Stimulated activated CD8-positive, alpha-beta memory T cell treated with anti-CD3 and anti-CD28 coated beads, Interleukin-12 subunit alpha, Interleukin-12 subunit beta, amount 100 ng/mL, for 24 hours (primary cell): ENCODE results near the gene SPATS2L.

Source experiments
- DNase-seq: peaks from one replicate; pipeline ENCODE4 v3.0.0-alpha.2; 2020; ENCODE audit errors: extremely low read depth

SPATS2L gene

DNA sequence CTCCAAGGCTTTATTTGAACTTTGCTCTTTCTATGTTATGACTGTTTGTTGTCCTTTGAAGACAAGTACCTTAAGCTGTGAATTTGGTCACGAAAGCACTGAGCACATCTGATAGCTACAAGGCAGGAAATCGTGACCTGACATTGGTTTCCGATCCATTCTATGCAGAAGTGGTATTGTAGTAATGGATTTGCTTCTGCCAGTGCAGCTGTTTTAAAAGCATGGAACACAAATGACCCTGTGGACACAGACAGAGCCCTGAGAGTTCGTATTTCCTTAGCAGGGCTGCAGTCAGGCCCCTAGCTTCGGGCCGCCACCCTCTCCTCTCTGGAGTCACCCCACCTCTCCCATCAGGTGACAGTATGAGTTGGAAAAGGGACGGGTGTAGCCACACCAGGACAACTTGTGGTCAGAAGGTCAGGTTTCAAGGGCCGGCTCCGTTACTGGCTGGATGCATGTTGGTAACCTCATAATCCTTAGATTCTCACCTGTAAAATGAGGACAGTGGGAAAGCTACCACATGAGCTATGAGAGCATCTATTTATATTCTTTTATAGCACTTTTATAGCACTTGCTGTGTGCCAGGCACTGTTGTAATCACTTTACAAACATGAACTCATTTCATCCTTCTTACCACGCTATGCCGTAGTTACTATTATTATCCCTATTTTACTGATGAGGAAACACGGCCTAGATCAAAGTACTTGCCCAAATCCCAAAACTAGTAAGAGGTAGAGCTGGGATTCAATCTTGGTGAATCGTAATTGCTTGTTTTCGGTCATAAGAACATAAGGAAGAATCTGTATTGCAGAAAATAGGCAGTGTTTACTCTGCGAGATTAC, 70.2 kb downstream of the SPATS2L start:
- no peak for DNase-seq

GRCh38 chr2:200377355-200378336, 71.2 kb downstream of the SPATS2L start:
- no peak for DNase-seq

- no peak for DNase-seq
Observed at GRCh38 chr2:200378652-200379290, 72.3 kb downstream of the SPATS2L start.

- DNase-seq, result no peak
Observed at GRCh38 chr2:200379481-200380090, 73.1 kb downstream of the SPATS2L start.

- DNase-seq, result no peak
Observed at GRCh38 chr2:200380091-200380561, 73.6 kb downstream of the SPATS2L start.

- DNase-seq, result no peak
Observed at GRCh38 chr2:200380833-200381542, 74.5 kb downstream of the SPATS2L start.

DNA sequence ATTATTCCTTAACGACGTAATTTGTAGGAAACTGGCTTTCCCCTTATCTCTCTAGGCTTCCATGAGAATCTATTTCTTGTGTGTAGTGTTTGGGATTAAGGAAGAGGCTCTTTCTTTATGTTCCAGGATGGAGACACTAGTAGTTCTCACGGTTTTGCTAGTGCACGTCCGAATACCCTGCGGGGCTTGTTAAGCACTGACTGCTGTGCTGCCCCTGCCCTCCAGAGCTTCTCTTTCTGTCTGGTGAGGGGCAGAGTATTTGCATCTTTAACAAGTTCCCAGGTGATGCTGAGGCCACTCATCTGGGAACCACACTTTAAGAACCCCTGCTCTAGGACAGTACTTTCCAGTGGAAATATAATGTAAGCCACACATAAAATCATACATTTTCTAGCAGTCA, 76.4 kb downstream of the SPATS2L start:
- DNase-seq, result no peak

DNA sequence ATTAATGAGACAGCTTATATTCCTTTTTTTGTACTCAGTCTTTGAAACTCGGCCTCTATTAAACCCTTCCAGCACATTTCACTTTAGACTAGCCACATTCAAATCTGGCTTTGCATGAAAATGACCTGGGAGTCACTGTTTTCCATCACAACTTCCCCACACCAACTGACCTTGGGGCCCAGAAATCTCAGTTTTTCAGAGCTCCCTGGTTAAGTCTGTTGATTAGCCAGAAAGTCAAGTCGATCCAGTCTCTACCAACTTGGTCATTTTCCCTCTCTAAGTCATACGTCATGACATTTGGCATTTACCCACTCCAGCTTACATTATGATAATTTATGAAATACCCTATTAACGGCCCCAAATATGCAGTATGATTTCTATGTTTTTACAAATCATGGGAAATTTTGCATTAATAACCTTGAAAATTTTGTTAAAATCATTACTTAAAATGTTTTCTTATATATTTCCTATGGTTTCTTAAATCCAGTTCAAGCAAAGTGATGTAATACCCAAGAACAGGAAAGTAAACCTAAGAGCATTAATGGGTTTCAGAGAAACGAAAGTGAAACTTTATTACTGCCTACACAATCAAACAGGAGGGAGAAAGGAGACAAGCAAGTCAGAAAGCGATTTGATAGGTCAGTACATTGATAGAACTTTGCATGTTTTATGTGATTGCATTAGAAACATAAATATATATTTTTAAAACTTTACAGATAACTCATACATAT, 77.1 kb downstream of the SPATS2L start:
- no peak for DNase-seq

GRCh38 chr2:200385063-200385635, 78.7 kb downstream of the SPATS2L start:
- no peak for DNase-seq

- DNase-seq, result no peak
Observed at GRCh38 chr2:200393191-200393590, 86.7 kb downstream of the SPATS2L start.

- no peak for DNase-seq
Observed at GRCh38 chr2:200394045-200394444, 87.6 kb downstream of the SPATS2L start.

- no peak for DNase-seq
Observed at GRCh38 chr2:200396781-200397242, 90.3 kb downstream of the SPATS2L start.

GRCh38 chr2:200397785-200398184, 91.3 kb downstream of the SPATS2L start:
- no peak for DNase-seq

- no peak for DNase-seq
Observed at GRCh38 chr2:200399046-200399445, 92.6 kb downstream of the SPATS2L start.

- DNase-seq, result no peak
Observed at GRCh38 chr2:200399636-200400035, 93.1 kb downstream of the SPATS2L start.

GRCh38 chr2:200403814-200404213, 97.3 kb downstream of the SPATS2L start:
- no peak for DNase-seq

DNA sequence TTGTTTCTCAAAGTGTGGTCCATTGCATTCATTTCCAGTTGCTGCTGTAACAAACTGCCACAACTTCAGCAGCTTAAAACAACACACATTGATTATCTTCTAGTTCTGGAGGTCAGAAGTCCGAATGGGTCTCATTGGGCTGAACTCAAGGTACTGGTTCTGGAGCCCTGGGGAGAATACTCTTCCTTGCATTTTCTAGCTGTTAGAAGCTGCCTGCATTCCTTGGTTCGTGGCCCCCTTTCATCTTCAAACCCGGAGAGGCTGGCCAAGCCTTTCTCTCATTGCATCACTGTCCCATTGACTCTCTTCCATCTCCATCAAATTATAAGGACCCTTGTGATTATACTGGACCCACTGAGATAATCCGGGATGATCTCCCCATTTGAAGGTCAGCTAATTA, 98.1 kb downstream of the SPATS2L start:
- DNase-seq, result no peak

GRCh38 chr2:200405599-200406298, 99.3 kb downstream of the SPATS2L start:
- DNase-seq, result no peak

DNA sequence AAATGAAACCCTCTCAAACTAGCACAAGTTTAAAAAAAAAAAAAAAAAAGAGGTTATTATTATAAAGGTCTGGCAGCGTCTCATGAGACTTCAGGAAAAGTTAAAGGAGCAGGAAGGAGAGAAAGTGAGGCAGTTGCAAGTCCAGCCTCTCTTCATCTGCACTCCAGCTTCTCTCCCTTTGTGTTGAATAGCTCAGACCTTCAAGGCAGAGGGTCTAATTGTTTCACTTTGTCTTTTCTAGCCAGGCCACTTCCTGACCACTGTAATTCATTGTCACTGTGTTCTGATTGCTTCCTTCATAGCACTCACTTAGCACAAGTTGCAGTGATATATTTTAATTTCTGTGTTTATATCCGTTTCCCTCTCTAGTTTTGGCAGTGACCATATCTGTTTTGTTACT, 99.9 kb downstream of the SPATS2L start:
- DNase-seq, result no peak
